Nephron progenitor cell (in vitro differentiated cells): ENCODE data around the gene CIBAR2.

Experiments used
- DNase-seq: peaks from one replicate; pipeline ENCODE4 v3.0.0; 2021
- H3K27ac Mint-ChIP-seq: 2 replicates; pipeline ENCODE4 v1.8.0; 2021; ENCODE audit warnings: mild to moderate bottlenecking, moderate library complexity, mixed read lengths
- H3K27me3 Mint-ChIP-seq: 2 replicates; pipeline ENCODE4 v1.8.0; 2021; ENCODE audit warnings: mild to moderate bottlenecking, low read depth, mixed read lengths; ENCODE audit not compliant: poor library complexity
- H3K36me3 Mint-ChIP-seq: 2 replicates; pipeline ENCODE4 v1.8.0; 2021; ENCODE audit warnings: low read depth, mixed read lengths
- H3K4me1 Mint-ChIP-seq: 2 replicates; pipeline ENCODE4 v1.8.0; 2021; ENCODE audit warnings: mixed read lengths
- H3K4me3 Mint-ChIP-seq: 2 replicates; pipeline ENCODE4 v1.8.0; 2021; ENCODE audit warnings: mild to moderate bottlenecking, moderate library complexity, mixed read lengths
- H3K9me3 Mint-ChIP-seq: 2 replicates; pipeline ENCODE4 v1.8.0; 2021; ENCODE audit warnings: mild to moderate bottlenecking, moderate library complexity, mixed read lengths
- CTCF ChIP-seq: fragments of 200-600 bp; sonication (generic); IDR thresholded peaks from 2 replicates; pipeline ENCODE4 v1.5.0; 2021; ENCODE audit warnings: antibody characterized with exemption

CIBAR2 gene

GRCh38 chr16:85129876-85130704 lies 17.8 kb upstream of the CIBAR2 start:
- Mint-ChIP-seq H3K27me3 (peaks cover 23% of the 10 kb centered on the region), H3K4me1 (peaks cover 47% of the 10 kb centered on the region), H3K4me3 (peak overlapping the region; percentile 1), H3K36me3 (no peaks in the 10 kb centered on the region), H3K9me3 (no peaks in the 10 kb centered on the region), H3K27ac (peak overlapping the region; percentile 14)
- DNase-seq: no peak
- TF ChIP-seq CTCF: no peak

- no peak overlapping the region for H3K27ac Mint-ChIP-seq
- DNase-seq: no peak
- H3K4me1 Mint-ChIP-seq: peaks cover 47% of the 10 kb centered on the region
- H3K9me3 Mint-ChIP-seq: no peaks in the 10 kb centered on the region
- H3K27me3 Mint-ChIP-seq: peaks cover 24% of the 10 kb centered on the region
- no peak overlapping the region for H3K4me3 Mint-ChIP-seq
- H3K36me3 Mint-ChIP-seq: no peaks in the 10 kb centered on the region
- no peak for TF ChIP-seq CTCF
Observed at GRCh38 chr16:85128079-85128837, 16.0 kb upstream of the CIBAR2 start.

GRCh38 chr16:85127379-85127723 lies 15.1 kb upstream of the CIBAR2 start:
- no peak overlapping the region for H3K27ac Mint-ChIP-seq
- peaks cover 47% of the 10 kb centered on the region for H3K4me1 Mint-ChIP-seq
- no peak overlapping the region for H3K4me3 Mint-ChIP-seq

GRCh38 chr16:85126705-85127378 lies 14.6 kb upstream of the CIBAR2 start:
- peak overlapping the region; percentile 62 for H3K27ac Mint-ChIP-seq
- peaks cover 21% of the 10 kb centered on the region for H3K27me3 Mint-ChIP-seq

More at GRCh38 chr16:85127379-85127723, 15.1 kb upstream of the CIBAR2 start:
- H3K36me3 Mint-ChIP-seq: no peaks in the 10 kb centered on the region
- DNase-seq: no peak
- H3K27me3 Mint-ChIP-seq: peaks cover 24% of the 10 kb centered on the region
- TF ChIP-seq CTCF: no peak
- no peaks in the 10 kb centered on the region for H3K9me3 Mint-ChIP-seq

GRCh38 chr16:85126394-85126704 lies 14.1 kb upstream of the CIBAR2 start:
- Mint-ChIP-seq H3K9me3 (no peaks in the 10 kb centered on the region), H3K27me3 (peaks cover 21% of the 10 kb centered on the region), H3K4me1 (peaks cover 47% of the 10 kb centered on the region), H3K36me3 (no peaks in the 10 kb centered on the region), H3K27ac (no peak overlapping the region), H3K4me3 (no peak overlapping the region)
- no peak for DNase-seq
- TF ChIP-seq CTCF: no peak

More at GRCh38 chr16:85126705-85127378, 14.6 kb upstream of the CIBAR2 start:
- H3K9me3 Mint-ChIP-seq: no peaks in the 10 kb centered on the region
- no peaks in the 10 kb centered on the region for H3K36me3 Mint-ChIP-seq
- no peak for TF ChIP-seq CTCF
- peak overlapping the region; percentile 41 for H3K4me3 Mint-ChIP-seq
- peaks cover 47% of the 10 kb centered on the region for H3K4me1 Mint-ChIP-seq
- peak; percentile 74 for DNase-seq
